Measurements from ENCODE around the gene SLC38A8. TPM values are rescaled to one million over a fixed set of nuclear protein-coding genes. Genes with fewer than 3 reads are reported as not detected.

The SLC38A8 gene
- total RNA-seq, 1 donor from 2014 or later: not detected

DNA sequence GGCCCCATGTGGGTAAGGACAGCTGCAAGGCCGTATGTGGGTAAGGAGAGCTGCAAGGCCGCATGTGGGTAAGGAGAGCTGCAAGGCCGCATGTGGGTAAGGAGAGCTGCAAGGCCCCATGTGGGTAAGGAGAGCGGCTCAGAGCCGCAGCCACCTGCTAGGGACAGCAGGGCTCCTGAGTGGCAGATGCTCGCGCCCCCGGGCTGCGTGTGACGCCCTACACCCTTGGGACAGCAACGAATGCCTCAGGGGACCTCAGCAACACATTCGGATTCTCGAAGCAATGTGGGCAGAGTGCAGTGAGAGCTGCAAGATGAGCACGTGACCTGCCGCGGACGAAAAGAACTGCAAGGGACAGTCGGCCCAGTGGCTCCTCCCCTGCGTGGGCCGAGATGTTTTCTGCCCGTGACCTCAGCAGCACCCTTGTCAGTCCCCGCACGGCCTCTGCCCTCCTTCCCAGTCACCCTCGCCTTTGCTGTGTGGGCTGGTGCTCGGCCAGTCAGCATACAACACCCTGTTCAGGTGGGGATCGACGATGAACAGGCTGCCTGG is 9.6 kb upstream of the SLC38A8 start:
- TF ChIP-seq, protein P1, sequence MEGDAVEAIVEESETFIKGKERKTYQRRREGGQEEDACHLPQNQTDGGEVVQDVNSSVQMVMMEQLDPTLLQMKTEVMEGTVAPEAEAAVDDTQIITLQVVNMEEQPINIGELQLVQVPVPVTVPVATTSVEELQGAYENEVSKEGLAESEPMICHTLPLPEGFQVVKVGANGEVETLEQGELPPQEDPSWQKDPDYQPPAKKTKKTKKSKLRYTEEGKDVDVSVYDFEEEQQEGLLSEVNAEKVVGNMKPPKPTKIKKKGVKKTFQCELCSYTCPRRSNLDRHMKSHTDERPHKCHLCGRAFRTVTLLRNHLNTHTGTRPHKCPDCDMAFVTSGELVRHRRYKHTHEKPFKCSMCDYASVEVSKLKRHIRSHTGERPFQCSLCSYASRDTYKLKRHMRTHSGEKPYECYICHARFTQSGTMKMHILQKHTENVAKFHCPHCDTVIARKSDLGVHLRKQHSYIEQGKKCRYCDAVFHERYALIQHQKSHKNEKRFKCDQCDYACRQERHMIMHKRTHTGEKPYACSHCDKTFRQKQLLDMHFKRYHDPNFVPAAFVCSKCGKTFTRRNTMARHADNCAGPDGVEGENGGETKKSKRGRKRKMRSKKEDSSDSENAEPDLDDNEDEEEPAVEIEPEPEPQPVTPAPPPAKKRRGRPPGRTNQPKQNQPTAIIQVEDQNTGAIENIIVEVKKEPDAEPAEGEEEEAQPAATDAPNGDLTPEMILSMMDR (conservative IDR thresholded peaks at IDR 0.05; ENCODE audit: low read depth, low read length): no peak
- no peak overlapping the region for H3K4me3 ChIP-seq (ENCODE audit: low read depth, low read length)
- no peak for DNase-seq (ENCODE audit: low read depth)

DNA sequence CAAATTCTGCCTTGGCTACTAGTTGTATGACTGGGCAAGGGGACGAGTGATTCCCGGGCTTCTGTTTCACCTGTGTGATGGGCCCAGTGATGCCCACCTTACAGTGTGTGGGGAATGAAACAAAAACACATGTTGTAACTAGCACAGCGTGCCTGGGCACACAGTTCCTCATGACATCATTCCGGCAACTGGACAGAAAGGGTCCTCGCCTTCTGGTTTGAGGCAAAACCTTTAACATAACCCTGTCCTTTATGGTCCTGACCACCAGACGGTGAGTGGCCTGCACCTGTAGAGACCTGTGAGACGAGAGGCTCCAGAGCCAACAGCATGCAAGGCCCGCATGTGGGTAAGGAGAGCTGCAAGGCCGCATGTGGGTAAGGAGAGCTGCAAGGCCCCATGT is 7.7 kb upstream of the SLC38A8 start:
- H3K4me3 ChIP-seq (ENCODE audit: low read depth, low read length): no peak overlapping the region
- TF ChIP-seq, protein P1 (conservative IDR thresholded peaks at IDR 0.05; ENCODE audit: low read depth, low read length): no peak
- no peak for DNase-seq (ENCODE audit: low read depth)

DNA sequence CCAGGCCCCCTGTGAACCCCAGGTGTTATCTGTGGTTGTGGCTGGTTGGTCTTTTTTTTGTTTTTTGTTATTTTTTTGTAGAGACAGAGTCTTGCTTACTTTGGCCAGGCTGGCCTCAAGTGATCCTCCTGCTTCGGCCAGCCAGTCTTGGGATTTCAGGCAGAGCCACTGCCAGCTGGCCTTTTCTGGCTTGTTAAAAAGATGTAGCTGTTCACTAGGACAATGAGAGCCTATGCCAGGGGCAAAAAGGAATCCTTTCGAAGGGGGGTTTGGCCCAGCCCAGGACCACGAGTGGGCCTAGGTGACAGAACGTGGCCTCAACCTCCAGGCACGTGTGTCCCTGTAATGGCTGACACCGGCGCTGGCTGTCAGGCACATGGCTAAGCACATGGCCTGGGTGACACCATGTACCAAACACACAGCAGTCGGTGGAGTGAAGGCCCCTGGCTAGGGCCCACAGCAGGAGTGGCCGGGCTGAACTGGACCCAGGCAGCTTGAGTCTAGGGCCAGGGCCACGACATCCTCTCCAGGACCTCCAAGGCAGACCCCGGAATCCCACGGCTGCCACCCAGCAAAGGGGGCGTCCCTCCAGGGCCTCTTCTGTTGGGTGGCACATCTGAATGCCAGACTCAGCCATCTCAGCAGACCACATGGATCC is 6.9 kb upstream of the SLC38A8 start:
- no peak for DNase-seq (ENCODE audit: low read depth)
- TF ChIP-seq, protein P1 (conservative IDR thresholded peaks at IDR 0.05; ENCODE audit: low read depth, low read length): no peak
- H3K4me3 ChIP-seq (ENCODE audit: low read depth, low read length): no peak overlapping the region

DNA sequence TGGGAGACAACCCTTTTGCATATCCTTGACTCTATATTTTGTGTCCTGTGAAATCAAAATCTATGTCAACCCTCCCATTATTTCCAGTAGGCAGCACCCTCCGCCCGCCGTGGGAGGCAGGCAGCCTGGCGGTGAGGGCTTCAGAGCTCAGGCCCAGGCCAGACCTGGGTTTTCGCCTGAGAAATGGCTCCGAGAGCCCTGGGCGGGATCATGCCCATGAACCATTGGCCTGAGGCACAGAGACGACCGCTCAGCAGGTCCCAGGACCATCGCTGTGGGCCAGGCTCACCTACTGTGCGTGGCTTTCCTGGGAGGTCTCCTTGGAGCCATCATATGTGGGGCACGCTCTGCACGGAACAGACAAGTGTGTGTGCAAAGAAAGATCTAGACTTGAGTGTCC is 6.3 kb upstream of the SLC38A8 start:
- TF ChIP-seq, protein P1 (conservative IDR thresholded peaks at IDR 0.05; ENCODE audit: low read depth, low read length): no peak

DNA sequence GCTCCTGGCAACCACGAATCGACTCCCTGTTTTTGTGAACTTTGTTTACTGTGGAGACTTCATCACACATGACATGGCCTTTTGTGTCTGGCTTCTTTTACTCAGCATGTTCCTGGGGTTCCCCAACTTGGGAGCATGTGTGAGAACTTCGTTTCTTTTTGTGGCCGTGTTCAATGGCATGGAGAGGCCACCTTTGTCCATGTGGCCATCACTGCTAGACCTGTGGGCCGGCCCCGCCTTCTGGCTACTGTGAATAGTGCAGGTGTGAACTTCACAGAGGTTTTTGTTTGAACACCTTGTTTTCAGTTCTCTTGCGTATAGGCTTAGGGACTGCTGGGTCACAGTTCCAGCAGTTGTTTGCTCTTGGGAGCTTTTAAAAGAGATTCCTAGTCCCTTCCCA is 5.7 kb upstream of the SLC38A8 start:
- H3K4me3 ChIP-seq (ENCODE audit: low read depth, low read length): no peak overlapping the region
- TF ChIP-seq, protein P1 (conservative IDR thresholded peaks at IDR 0.05; ENCODE audit: low read depth, low read length): peak; percentile 46
- no peak for DNase-seq (ENCODE audit: low read depth)

More for the DNA sequence above, 6.3 kb upstream of the SLC38A8 start:
- no peak for DNase-seq (ENCODE audit: low read depth)
- H3K4me3 ChIP-seq (ENCODE audit: low read depth, low read length): no peak overlapping the region

DNA sequence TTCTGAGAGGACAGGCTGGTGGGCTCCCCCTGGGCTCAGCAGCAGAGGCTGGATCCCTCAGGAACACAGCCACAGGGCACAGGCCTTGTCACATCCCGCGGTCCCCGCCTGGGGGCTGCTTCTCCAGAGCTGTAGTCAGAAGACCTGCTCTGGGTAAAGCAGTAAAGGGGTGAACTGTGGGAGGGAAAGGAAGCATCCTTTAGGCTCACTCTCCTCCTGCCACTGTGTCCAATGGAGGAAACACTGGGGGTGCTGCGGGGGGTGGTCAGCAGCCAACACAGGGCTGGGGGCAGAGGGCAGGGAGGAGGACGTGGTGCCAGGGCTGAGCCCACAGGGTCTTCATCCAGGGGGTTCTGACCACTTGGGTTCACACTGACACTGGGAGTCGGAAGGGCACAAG is 5.0 kb upstream of the SLC38A8 start:
- TF ChIP-seq, protein P1 (conservative IDR thresholded peaks at IDR 0.05; ENCODE audit: low read depth, low read length): no peak
- H3K4me3 ChIP-seq (ENCODE audit: low read depth, low read length): no peak overlapping the region
- no peak for DNase-seq (ENCODE audit: low read depth)

DNA sequence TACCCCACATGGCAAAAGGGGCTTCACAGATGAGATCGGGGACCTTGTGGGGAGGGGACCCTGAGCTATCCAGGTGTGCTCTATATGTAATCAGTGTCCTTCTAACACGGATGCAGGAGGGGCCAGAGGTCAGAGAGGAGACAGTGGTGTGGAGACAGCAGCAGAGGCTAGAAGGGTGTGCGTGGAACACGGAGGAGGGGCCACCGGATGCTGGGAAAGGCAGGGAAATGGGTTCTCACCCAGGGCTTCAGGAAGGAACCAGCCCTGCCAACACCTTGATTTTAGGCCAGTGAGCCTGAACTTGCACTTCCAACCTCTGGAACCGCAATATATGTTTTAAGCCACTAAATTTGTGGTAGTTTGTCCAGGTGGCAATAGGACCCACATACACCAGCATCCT is 4.6 kb upstream of the SLC38A8 start:
- DNase-seq (ENCODE audit: low read depth): no peak
- no peak overlapping the region for H3K4me3 ChIP-seq (ENCODE audit: low read depth, low read length)
- TF ChIP-seq, protein P1 (conservative IDR thresholded peaks at IDR 0.05; ENCODE audit: low read depth, low read length): no peak

Data from epithelial cell of proximal tubule (primary cell).